ENCODE measurements around the gene FNDC3A.
A peak's percentile ranks its signal among the peaks of the same experiment; 100 is the strongest.

FNDC3A gene

GRCh38 chr13:48975101-48975855 lies 434 bp upstream of the FNDC3A start:
- DNase-seq (ENCODE audit: low read depth): peak; percentile 74
- H3K4me3 ChIP-seq (replicated peaks; ENCODE audit: low read depth, low read length): peak overlapping the region; percentile 94
- TF ChIP-seq, protein P1, sequence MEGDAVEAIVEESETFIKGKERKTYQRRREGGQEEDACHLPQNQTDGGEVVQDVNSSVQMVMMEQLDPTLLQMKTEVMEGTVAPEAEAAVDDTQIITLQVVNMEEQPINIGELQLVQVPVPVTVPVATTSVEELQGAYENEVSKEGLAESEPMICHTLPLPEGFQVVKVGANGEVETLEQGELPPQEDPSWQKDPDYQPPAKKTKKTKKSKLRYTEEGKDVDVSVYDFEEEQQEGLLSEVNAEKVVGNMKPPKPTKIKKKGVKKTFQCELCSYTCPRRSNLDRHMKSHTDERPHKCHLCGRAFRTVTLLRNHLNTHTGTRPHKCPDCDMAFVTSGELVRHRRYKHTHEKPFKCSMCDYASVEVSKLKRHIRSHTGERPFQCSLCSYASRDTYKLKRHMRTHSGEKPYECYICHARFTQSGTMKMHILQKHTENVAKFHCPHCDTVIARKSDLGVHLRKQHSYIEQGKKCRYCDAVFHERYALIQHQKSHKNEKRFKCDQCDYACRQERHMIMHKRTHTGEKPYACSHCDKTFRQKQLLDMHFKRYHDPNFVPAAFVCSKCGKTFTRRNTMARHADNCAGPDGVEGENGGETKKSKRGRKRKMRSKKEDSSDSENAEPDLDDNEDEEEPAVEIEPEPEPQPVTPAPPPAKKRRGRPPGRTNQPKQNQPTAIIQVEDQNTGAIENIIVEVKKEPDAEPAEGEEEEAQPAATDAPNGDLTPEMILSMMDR (IDR thresholded peaks at IDR 0.05; ENCODE audit: low read length, missing control alignments): peak; percentile 3

DNA sequence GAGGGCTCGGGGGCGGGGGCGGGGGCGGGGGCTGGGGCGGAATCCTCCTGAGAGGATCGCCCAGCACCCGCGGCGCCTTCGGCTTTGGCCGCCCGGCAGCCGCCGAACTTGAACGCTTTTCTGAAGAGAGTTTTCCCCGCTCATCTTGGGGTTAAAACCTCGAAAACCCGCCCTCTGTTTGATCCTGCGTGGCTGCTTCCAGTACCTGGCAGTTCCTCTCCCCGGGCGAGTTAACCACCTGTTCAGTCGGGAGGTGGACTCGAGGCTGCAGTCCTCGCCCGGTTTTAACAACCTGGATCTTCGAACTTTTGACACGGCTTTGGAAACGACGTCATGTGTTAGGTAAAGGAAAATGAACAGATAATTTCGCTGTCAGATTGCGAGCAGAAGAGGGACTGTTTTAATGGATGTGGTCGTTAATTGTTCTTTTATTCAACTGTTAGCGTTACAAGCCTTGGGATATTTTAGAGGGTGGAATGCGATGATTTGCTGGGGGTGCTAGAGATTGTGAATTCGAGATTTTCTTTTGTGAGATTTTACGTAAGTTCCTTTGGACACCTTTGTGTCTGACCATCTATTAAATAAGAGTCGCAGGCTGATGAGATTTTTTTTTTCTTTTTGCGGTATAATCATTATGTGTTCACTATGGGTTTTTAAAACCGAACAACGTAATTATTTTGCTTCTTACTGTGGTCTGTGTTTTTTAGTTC lies 1.0 kb downstream of the FNDC3A start:
- TF ChIP-seq, protein P1 (IDR thresholded peaks at IDR 0.05; ENCODE audit: low read length, missing control alignments): no peak
- DNase-seq (ENCODE audit: low read depth): no peak
- H3K4me3 ChIP-seq (replicated peaks; ENCODE audit: low read depth, low read length): peak overlapping the region; percentile 94

- peak overlapping the region; percentile 94 for H3K4me3 ChIP-seq (replicated peaks; ENCODE audit: low read depth, low read length)
- TF ChIP-seq, protein P1 (IDR thresholded peaks at IDR 0.05; ENCODE audit: low read length, missing control alignments): no peak
- peak; percentile 20 for DNase-seq (ENCODE audit: low read depth)
Observed at GRCh38 chr13:48977286-48977625, 1.5 kb downstream of the FNDC3A start.

DNA sequence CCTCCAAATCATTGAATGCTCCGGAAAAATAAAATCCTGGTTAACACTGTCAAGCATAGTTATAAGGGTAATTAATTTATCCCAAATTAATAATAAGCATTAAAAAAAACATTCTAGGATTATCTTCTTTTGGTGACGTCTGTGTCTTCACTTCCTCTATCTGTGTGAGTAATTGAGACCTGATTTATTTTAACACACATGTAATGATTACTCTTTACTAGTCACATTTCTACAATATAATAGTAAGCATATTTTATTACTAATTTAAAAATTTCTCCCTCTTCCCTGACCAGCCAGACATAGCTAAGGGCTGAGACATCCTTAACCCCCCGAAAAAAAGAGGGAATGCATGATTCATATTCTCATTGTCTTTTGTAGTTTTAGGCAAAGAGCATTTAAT lies 2.3 kb downstream of the FNDC3A start:
- TF ChIP-seq, protein P1 (IDR thresholded peaks at IDR 0.05; ENCODE audit: low read length, missing control alignments): no peak
- peak; percentile 29 for DNase-seq (ENCODE audit: low read depth)
- H3K4me3 ChIP-seq (replicated peaks; ENCODE audit: low read depth, low read length): peak overlapping the region; percentile 94

DNA sequence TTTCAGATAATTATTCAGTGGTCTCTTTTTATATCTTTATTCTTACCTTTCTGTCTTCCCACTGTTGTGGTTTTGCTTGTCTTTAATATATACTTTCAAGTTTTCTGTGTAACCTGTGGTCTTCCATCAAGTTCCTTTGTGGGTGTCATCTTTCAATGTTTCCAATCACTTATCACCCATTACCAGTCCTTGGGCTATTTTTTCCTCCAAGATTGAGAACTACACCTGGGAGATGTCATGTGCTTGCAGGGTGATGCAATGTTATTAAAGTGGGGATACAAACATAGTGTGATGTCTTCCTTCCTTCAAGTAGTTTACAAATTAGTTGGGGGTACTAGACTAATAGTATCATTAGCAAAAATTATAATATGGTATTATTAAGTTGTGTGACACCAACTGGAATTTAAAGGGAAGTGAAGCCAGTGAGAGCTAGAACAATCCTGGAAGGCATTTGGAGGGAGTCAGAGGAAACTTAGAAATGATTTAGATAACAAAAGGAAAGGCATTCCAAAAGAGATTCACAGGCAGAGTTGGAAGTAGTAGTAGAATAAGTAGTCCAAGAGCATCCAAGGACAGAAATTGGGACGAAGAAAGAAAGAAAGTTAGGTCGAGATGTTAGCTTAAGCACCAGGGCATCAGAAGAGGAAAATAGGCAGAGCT lies 3.4 kb downstream of the FNDC3A start:
- TF ChIP-seq, protein P1 (IDR thresholded peaks at IDR 0.05; ENCODE audit: low read length, missing control alignments): no peak
- DNase-seq (ENCODE audit: low read depth): peak; percentile 45
- H3K4me3 ChIP-seq (replicated peaks; ENCODE audit: low read depth, low read length): no peak overlapping the region

DNA sequence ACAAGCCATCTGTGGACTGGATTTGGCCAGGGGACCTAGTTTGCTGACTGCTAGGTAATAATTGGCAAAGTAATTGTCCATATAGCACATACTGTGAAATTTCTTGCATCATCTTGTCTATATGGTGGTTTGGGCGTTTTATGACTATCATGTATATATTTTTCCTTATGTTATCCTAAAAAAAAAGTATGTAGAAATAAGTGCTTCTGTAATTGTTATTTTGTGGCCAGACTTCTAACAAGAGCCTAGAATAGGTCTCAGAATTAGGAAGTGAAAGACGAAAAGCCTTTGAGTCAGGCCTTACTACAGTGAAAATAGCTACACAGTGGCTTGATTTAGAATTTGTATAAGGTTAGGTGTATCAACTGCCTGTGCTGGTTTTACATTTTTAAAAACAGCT lies 4.2 kb downstream of the FNDC3A start:
- TF ChIP-seq, protein P1 (IDR thresholded peaks at IDR 0.05; ENCODE audit: low read length, missing control alignments): no peak
- H3K4me3 ChIP-seq (replicated peaks; ENCODE audit: low read depth, low read length): no peak overlapping the region
- no peak for DNase-seq (ENCODE audit: low read depth)

All from fibroblast of pulmonary artery (primary cell).